RPMI7951 (cell line): ENCODE data around the gene CNGA4. TPM values are rescaled to one million over a fixed set of nuclear protein-coding genes. Genes with fewer than 3 reads are reported as not detected.
"Not testable (repeated sequence)": the region's sequence is repeated elsewhere in the genome, so short reads cannot be mapped to it uniquely, and the experiment has no call there.

Source experiments
- DNase-seq: peaks from one replicate; pipeline ENCODE4 v3.0.0-alpha.2; 2012; ENCODE audit warnings: low read depth
- total RNA-seq: library from RNA; depleted of rRNA; stranded (reverse); fragments of >200 nt; shearing (Covaris generic); gene quantifications from 2 replicates; pipeline ENCODE4 v1.2.3, GENCODE V29; 2014; rRNA removed

The CNGA4 gene
- total RNA-seq, 1 experiment from 2014 or later, result not detected

- DNase-seq, result no peak
Measured at GRCh38 chr11:6263662-6264061, 24.8 kb downstream of the CNGA4 start.

GRCh38 chr11:6268820-6269219 lies 29.9 kb downstream of the CNGA4 start:
- no peak for DNase-seq

- DNase-seq, result no peak
Measured at GRCh38 chr11:6269994-6270393, 31.1 kb downstream of the CNGA4 start.

GRCh38 chr11:6270584-6271246 lies 31.8 kb downstream of the CNGA4 start:
- no peak for DNase-seq

GRCh38 chr11:6271598-6271997 lies 32.7 kb downstream of the CNGA4 start:
- no peak for DNase-seq

GRCh38 chr11:6273188-6273587 lies 34.3 kb downstream of the CNGA4 start:
- peak; percentile 4 for DNase-seq

- not testable (repeated sequence) for DNase-seq
Measured at GRCh38 chr11:6280809-6281208, 41.9 kb downstream of the CNGA4 start.

- no peak for DNase-seq
Measured at GRCh38 chr11:6283453-6284023, 44.6 kb downstream of the CNGA4 start.

GRCh38 chr11:6284250-6284649 lies 45.4 kb downstream of the CNGA4 start:
- DNase-seq, result no peak

- no peak for DNase-seq
Measured at GRCh38 chr11:6285019-6285418, 46.1 kb downstream of the CNGA4 start.

Other genes with a start within 250 kb of the CNGA4 start
- gene OR56A4, start 232.1 kb upstream of the CNGA4 start, total RNA-seq, result not detected in 2 replicates
- not detected in 2 replicates for gene OR56A1, start 208.3 kb upstream of the CNGA4 start, total RNA-seq
- not detected in 2 replicates for gene OR56B4, start 131.4 kb upstream of the CNGA4 start, total RNA-seq
- gene OR52B2, start 68.8 kb upstream of the CNGA4 start, total RNA-seq, result not detected in 2 replicates
- gene OR52W1, start 39.9 kb upstream of the CNGA4 start, total RNA-seq, result not detected in 2 replicates
- gene C11orf42, start 33.5 kb upstream of the CNGA4 start, total RNA-seq, result not detected in 2 replicates
- gene FHIP1B, start 4.5 kb upstream of the CNGA4 start, total RNA-seq, result 4.8 and 6.4 TPM in 2 replicates
- gene CCKBR, start 20.7 kb downstream of the CNGA4 start, total RNA-seq, result not detected in 2 replicates
- 200 and 367 TPM in 2 replicates for gene CAVIN3, start 81.4 kb downstream of the CNGA4 start, total RNA-seq
- gene SMPD1, start 151.4 kb downstream of the CNGA4 start, total RNA-seq, result 40.0 and 45.3 TPM in 2 replicates
- gene APBB1, start 180.0 kb downstream of the CNGA4 start, total RNA-seq, result 17.3 and 22.1 TPM in 2 replicates
- 0.48 TPM in 1 of 2 replicates, not detected in the other for gene HPX, start 201.9 kb downstream of the CNGA4 start, total RNA-seq
- gene TRIM3, start 234.9 kb downstream of the CNGA4 start, total RNA-seq, result 11.3 and 12.2 TPM in 2 replicates
- 52.5 and 54.5 TPM in 2 replicates for gene ARFIP2, start 242.2 kb downstream of the CNGA4 start, total RNA-seq
- 26.2 and 30.7 TPM in 2 replicates for gene TIMM10B, start 242.4 kb downstream of the CNGA4 start, total RNA-seq